ENCODE results near the gene SETD6. TPM values are rescaled to one million over a fixed set of nuclear protein-coding genes. Genes with fewer than 3 reads are reported as not detected.

The SETD6 gene
- total RNA-seq, 1 experiment from 2014 or later = 22.0 TPM

DNA sequence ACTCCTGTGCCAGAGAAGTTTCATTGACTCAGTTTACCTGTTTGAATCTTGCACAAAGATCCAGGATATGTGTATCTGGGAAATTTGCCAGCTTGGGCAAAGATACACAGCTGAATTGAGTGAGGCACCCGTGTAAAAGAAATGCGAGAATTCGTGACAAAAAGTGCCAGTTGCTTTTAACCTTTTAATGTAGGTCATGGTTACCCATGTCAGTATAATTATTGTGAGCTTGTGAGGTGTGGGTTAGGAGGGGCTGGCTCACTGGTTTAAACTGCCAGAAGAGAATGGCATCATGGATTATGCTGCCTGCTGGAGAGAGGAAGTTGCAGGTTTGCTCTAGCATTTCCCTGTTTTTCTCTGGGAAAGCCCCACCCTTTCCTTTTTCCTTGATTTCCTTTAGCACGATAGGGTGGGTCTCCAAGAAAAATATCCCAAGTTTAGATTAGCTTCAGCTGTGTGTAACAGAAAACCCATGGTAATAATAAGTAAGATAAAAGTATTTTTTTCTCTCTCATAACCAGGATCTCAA is 40.2 kb upstream of the SETD6 start:
- ChIA-PET POLR2A (ENCODE audit: unreplicated experiment) (no interaction called here), CTCF (no interaction called here)
- Histone ChIP-seq H3K9me3 (ENCODE audit: low read length) (no peaks in the 10 kb centered on the region), H3K9ac (ENCODE audit: low read length) (no peak overlapping the region), H3K4me3 (ENCODE audit: low read length) (no peak overlapping the region), H3K27ac (ENCODE audit: low read length) (no peak overlapping the region), H3K4me2 (ENCODE audit: low read length) (no peak overlapping the region), H3K9me2 (replicated peaks; ENCODE audit: low read length) (no peaks in the 10 kb centered on the region), H3K79me2 (ENCODE audit: low read length) (no peaks in the 10 kb centered on the region), H2AFZ (ENCODE audit: low read length) (no peak overlapping the region), H3K27me3 (ENCODE audit: low read length) (no peaks in the 10 kb centered on the region), H3K36me3 (ENCODE audit: low read depth, low read length) (no peaks in the 10 kb centered on the region), H3F3A (ENCODE audit: low read length, unreplicated experiment) (no peaks in the 10 kb centered on the region), H3K4me1 (ENCODE audit: insufficient read depth, low read length) (peaks cover 10% of the 10 kb centered on the region), H4K20me1 (ENCODE audit: low read length) (no peaks in the 10 kb centered on the region)
- intact Hi-C loops (cut with micrococcal nuclease) = no loop called here
- TF ChIP-seq EZH2phosphoT487 (IDR thresholded peaks at IDR 0.05; ENCODE audit: borderline replicate concordance, low read length) (no peak), EZH2 (IDR thresholded peaks at IDR 0.05; ENCODE audit: low read length, unreplicated experiment) (no peak)
- TF ChIP-seq, protein P1, sequence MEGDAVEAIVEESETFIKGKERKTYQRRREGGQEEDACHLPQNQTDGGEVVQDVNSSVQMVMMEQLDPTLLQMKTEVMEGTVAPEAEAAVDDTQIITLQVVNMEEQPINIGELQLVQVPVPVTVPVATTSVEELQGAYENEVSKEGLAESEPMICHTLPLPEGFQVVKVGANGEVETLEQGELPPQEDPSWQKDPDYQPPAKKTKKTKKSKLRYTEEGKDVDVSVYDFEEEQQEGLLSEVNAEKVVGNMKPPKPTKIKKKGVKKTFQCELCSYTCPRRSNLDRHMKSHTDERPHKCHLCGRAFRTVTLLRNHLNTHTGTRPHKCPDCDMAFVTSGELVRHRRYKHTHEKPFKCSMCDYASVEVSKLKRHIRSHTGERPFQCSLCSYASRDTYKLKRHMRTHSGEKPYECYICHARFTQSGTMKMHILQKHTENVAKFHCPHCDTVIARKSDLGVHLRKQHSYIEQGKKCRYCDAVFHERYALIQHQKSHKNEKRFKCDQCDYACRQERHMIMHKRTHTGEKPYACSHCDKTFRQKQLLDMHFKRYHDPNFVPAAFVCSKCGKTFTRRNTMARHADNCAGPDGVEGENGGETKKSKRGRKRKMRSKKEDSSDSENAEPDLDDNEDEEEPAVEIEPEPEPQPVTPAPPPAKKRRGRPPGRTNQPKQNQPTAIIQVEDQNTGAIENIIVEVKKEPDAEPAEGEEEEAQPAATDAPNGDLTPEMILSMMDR (conservative IDR thresholded peaks at IDR 0.05; ENCODE audit: low read depth, low read length) = no peak
- ATAC-seq = no peak
- DNase-seq = no peak
- no TSS peak for BruUV-seq (replicated peaks)

DNA sequence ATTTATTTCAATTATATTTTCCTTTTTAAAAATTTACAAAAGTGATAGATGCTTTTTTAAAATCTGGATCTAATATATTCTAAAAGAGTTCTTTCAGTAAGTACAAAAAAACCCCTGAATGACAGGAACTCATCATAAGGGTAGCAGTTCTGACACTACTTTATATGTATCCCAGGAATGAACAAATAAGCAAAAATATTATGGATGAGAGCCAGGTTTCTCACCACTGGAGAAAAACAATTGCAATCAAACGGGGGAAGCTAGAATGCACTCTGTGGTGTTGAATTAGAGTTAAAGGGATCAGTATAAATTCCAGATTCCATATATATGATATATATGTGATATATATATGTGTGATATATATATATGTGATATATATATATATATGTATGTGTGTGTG is 38.5 kb upstream of the SETD6 start:
- Histone ChIP-seq H3K27me3 (ENCODE audit: low read length) (no peaks in the 10 kb centered on the region), H3F3A (ENCODE audit: low read length, unreplicated experiment) (no peaks in the 10 kb centered on the region), H3K4me1 (ENCODE audit: insufficient read depth, low read length) (peaks cover 10% of the 10 kb centered on the region), H3K4me2 (ENCODE audit: low read length) (no peak overlapping the region), H3K79me2 (ENCODE audit: low read length) (no peaks in the 10 kb centered on the region), H3K27ac (ENCODE audit: low read length) (no peak overlapping the region), H3K9ac (ENCODE audit: low read length) (no peak overlapping the region), H3K36me3 (ENCODE audit: low read depth, low read length) (no peaks in the 10 kb centered on the region), H4K20me1 (ENCODE audit: low read length) (no peaks in the 10 kb centered on the region), H3K9me2 (replicated peaks; ENCODE audit: low read length) (no peaks in the 10 kb centered on the region), H2AFZ (ENCODE audit: low read length) (no peak overlapping the region), H3K9me3 (ENCODE audit: low read length) (no peaks in the 10 kb centered on the region), H3K4me3 (ENCODE audit: low read length) (no peak overlapping the region)
- ATAC-seq (no peak), DNase-seq (no peak)
- BruUV-seq (replicated peaks) = no TSS peak
- ChIA-PET CTCF (no interaction called here), POLR2A (ENCODE audit: unreplicated experiment) (no interaction called here)
- TF ChIP-seq EZH2phosphoT487 (IDR thresholded peaks at IDR 0.05; ENCODE audit: borderline replicate concordance, low read length) (no peak), EZH2 (IDR thresholded peaks at IDR 0.05; ENCODE audit: low read length, unreplicated experiment) (no peak)
- TF ChIP-seq, protein P1 (conservative IDR thresholded peaks at IDR 0.05; ENCODE audit: low read depth, low read length) = no peak
- intact Hi-C loops (cut with micrococcal nuclease) = no loop called here

DNA sequence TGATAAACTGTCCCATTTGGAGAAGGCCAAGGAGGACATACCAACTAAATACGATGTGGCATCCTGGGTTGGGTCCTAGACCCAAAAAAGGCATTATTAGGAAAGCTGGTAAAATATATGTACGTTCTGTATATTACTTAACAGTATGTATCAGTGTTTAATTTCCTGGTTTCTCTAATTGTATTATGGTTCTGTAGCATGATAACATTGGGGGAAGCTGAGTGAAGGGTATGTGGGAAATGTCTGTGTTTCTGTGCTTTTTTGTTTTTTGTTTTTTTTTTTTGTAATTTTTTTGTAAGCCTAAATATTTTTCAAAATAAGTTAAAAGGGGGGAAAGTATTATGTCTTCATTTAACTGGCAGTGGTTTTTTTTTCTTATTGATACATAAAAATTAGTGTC is 36.9 kb upstream of the SETD6 start:
- CTCF ChIA-PET = no interaction called here

More for the DNA sequence above, 36.9 kb upstream of the SETD6 start:
- Histone ChIP-seq H3K79me2 (ENCODE audit: low read length) (no peaks in the 10 kb centered on the region), H3K36me3 (ENCODE audit: low read depth, low read length) (no peaks in the 10 kb centered on the region), H2AFZ (ENCODE audit: low read length) (no peak overlapping the region), H3K4me3 (ENCODE audit: low read length) (no peak overlapping the region), H3K9me2 (replicated peaks; ENCODE audit: low read length) (no peaks in the 10 kb centered on the region), H3K9me3 (ENCODE audit: low read length) (no peaks in the 10 kb centered on the region), H3K27me3 (ENCODE audit: low read length) (no peaks in the 10 kb centered on the region), H3K4me1 (ENCODE audit: insufficient read depth, low read length) (peaks cover 10% of the 10 kb centered on the region), H3K27ac (ENCODE audit: low read length) (no peak overlapping the region), H3K9ac (ENCODE audit: low read length) (no peak overlapping the region), H3K4me2 (ENCODE audit: low read length) (no peak overlapping the region), H3F3A (ENCODE audit: low read length, unreplicated experiment) (no peaks in the 10 kb centered on the region), H4K20me1 (ENCODE audit: low read length) (no peaks in the 10 kb centered on the region)
- intact Hi-C loops (cut with micrococcal nuclease) = no loop called here
- TF ChIP-seq EZH2phosphoT487 (IDR thresholded peaks at IDR 0.05; ENCODE audit: borderline replicate concordance, low read length) (no peak), EZH2 (IDR thresholded peaks at IDR 0.05; ENCODE audit: low read length, unreplicated experiment) (no peak)
- TF ChIP-seq, protein P1 (conservative IDR thresholded peaks at IDR 0.05; ENCODE audit: low read depth, low read length) = no peak
- no peak for ATAC-seq
- POLR2A ChIA-PET (ENCODE audit: unreplicated experiment) = no interaction called here
- BruUV-seq (replicated peaks) = no TSS peak
- DNase-seq = no peak

All from PC-3 (cell line).